Vagina (tissue), 2 donors: ENCODE results near the gene BID.

Experiments used
- POLR2AphosphoS5 ChIP-seq, 2 donors: sonication (generic); formaldehyde crosslinking; IDR thresholded peaks; one replicate each; pipeline ENCODE4 v1.9.0; 2017; ENCODE audit warnings: antibody characterized with exemption in 2 of 2, mild to moderate bottlenecking in 2 of 2, low read depth in 1 of 2; ENCODE audit not compliant: insufficient read depth in 1 of 2
- TF ChIP-seq, protein P1 (sequence below), 3 experiments: fragments of 450-650 bp in 2 of 3; fragments of 200-600 bp in 1 of 3; sonication (generic) in 1 of 3; IDR thresholded peaks; one replicate each; pipeline ENCODE4 v1.5.1; 2017 to 2019; ENCODE audit warnings: antibody characterized with exemption in 3 of 3, mild to moderate bottlenecking in 2 of 3, moderate library complexity in 2 of 3

GRCh38 chr22:17703811-17704210, 70.5 kb downstream of the BID start:
- TF ChIP-seq POLR2AphosphoS5 (IDR thresholded peaks at IDR 0.05; ENCODE audit: insufficient read depth in 1 of 2, low read depth in 1 of 2), result no peak
- TF ChIP-seq, protein P1, sequence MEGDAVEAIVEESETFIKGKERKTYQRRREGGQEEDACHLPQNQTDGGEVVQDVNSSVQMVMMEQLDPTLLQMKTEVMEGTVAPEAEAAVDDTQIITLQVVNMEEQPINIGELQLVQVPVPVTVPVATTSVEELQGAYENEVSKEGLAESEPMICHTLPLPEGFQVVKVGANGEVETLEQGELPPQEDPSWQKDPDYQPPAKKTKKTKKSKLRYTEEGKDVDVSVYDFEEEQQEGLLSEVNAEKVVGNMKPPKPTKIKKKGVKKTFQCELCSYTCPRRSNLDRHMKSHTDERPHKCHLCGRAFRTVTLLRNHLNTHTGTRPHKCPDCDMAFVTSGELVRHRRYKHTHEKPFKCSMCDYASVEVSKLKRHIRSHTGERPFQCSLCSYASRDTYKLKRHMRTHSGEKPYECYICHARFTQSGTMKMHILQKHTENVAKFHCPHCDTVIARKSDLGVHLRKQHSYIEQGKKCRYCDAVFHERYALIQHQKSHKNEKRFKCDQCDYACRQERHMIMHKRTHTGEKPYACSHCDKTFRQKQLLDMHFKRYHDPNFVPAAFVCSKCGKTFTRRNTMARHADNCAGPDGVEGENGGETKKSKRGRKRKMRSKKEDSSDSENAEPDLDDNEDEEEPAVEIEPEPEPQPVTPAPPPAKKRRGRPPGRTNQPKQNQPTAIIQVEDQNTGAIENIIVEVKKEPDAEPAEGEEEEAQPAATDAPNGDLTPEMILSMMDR (IDR thresholded peaks at IDR 0.05), result no peak
